Activated CD4-positive, alpha-beta T cell treated with anti-CD3 and anti-CD28 coated beads for 4 hours (primary cell): ENCODE results near the gene OR52E5.

ENCODE experiments used
- DNase-seq, 2 donors: peaks; one replicate each; pipeline ENCODE4 v3.0.0-alpha.2; 2020

OR52E5 gene

GRCh38 chr11:5892908-5893307, at the start of gene OR52E5:
TSS of gene OR52E5 (plus strand) at chr11:5893208. CDS start at chr11:5900777, 7,569 bp downstream.
- no peak for DNase-seq

DNA sequence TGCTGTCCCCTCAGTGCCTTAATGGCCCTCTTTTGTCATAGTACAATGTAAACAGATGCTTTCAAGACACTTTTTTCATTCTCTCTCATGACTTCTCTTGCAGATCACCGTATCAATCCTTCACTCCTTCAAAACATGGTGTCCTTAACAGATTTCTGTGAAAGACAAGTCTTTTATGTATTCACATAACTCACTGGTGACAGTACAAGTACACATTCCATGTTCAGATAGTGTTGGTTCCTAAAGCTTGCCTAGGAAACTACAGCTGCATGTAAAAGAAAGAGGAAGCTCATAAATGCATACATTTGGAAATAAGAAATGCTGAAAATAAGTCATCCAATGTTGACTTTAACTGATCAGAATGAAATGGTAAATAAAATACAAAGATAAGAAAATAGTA, 46.3 kb upstream of the OR52E5 start:
- DNase-seq: no peak

GRCh38 chr11:5847711-5848110, 45.3 kb upstream of the OR52E5 start:
- DNase-seq: no peak

GRCh38 chr11:5851002-5851401, 42.0 kb upstream of the OR52E5 start:
- DNase-seq: no peak

DNA sequence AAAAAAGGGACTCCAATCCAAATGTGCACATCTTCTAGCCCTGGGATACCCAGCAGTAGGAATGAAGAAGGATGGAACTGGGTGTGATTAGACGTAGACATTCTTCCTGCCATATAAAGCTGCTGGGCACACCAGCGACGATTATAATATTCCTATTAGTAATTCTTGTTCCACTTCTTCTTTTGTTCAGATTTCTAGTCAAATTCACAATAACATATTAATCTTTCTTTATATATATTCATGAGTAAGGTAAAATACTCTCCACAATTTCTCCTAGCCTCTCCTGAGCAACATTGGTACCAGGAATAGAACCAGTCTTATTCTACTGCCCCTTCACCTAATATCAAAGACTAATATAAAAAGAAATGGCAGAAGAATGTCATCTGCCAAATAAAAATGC, 35.4 kb upstream of the OR52E5 start, which contains the start of gene OR52E8:
OR52E8 (minus strand) TSS at position 101 of the 400 bp plus-strand sequence; CDS start at position 101, 0 bp downstream.
- DNase-seq: no peak

- DNase-seq: no peak
These were observed 27.2 kb upstream of the OR52E5 start for GRCh38 chr11:5865826-5866225.

DNA sequence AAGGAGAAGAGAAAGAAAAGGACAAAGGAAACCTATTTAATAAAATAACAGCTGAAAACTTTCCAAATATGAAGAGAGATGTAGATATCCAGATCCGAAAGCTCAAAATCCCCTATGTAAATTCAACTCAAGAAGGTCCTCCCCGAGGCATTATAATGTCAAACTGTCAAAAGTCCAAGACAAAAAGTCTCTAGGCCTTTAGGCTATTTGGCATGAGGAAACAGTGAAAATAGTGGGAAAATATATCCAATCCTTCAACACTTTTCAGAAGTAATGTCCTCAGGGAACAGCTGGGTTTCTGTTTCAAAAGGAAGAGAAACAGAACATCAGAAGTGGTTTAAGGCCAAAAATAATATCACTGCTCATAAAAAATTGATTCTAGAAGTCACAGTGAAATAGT, 14.4 kb upstream of the OR52E5 start:
- no peak for DNase-seq

DNA sequence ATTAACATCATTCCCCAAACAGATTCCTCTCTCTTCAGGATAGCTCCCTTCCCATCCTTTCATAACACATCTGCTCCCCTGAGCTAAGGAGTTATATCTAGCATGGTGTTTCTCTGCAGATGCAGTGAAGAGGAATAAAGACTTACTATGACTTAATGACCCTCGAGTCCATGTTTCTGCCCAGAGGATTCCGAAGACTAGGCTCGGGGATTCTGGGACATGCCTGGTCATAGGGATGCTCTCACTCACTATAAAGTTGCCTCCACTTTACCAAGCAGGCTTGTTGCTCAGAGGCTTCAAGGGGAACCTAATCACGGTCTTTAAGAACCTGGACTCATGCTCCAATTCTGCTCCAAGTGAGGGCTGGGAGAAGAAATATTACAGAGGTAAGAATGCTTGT, 12.7 kb upstream of the OR52E5 start, which contains the start of gene OR52E4:
OR52E4 (plus strand) TSS at position 301 of the 400 bp plus-strand sequence. CDS start 3,664 bp downstream, outside the sequence.
- DNase-seq: no peak

DNA sequence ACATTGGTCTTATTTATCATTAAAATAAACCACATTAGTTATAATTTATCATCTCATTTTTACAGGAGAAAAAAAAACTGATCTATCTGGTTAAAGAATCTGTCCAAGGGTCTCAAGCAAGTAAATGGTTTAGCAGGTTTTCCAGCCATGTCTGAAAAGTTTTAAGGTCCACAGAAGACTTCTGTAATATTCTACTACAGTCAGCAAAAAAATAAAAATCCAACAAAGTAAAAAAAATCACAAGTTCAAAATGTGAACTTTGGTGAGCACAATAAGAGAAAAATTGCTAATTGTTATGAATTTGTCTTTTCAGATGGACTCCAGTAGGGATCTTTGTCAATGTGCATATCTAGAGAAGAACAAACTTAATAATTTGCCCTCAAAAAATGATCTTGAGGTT, 11.3 kb upstream of the OR52E5 start:
- no peak for DNase-seq

DNA sequence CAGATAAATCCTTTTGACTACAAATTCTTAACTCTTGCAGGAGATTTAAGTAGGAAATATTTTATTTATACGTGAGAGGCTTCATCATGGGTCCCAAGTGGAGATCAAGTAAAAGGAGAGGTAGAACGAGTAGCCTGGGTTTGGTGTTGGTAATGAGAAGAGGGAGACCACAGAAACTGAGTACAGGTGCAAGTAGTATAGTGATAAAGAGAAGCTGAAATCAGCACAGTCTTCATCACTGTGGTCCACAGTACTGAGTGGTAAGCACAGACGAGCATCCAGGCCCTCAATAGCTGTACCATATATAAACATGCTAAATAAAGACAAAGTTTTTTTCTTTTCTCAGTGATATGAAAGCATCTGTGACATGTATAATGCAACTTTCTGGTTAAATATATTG, 5.8 kb upstream of the OR52E5 start:
- DNase-seq: no peak

DNA sequence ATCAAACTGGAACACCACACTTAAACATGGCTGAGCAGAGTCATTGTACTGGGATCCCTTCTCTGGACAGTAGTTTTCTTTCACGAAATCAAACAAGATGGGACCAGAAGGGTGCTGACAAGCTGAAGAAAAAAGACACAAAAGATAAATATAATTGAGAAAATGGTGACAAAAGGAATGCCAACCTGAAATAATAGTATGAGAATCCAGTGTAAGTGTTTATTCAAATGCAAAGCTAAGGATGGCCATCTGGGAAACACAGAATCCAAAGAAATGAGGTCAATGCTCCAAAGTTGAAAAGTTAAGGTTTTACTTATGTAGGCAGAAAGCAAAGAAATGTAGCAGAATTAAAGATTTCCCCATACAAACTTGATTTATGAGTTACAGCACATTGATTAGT, 5.3 kb upstream of the OR52E5 start:
- no peak for DNase-seq

DNA sequence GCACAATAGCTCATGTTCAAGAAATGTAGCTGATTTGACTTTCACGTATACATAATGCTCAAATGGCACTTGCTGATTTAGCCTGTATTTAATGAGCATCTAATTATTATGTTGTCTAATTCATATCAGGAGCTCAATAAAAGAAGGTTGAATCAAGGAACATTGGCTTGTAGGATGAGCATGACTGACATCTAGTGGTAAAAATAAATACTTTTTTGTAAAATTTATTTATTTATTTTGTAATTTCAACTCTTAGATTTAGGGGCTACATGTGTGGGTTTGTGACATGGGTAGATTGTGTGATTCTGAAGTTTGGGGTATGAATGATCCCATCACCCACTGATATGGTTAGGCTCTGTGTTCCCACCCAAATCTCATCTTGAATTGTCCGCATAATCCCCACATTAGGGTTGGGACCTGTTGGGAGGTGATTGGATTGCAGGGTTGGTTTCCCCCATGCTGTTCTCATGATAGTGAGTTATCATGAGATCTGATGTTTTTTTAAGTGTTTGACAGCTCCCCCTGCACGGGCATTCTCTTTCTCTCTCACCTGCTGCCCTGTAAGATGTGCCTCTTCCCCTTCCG, 1.7 kb upstream of the OR52E5 start:
- no peak for DNase-seq

- no peak for DNase-seq
These were observed 6.5 kb downstream of the OR52E5 start for GRCh38 chr11:5899534-5899933.

DNA sequence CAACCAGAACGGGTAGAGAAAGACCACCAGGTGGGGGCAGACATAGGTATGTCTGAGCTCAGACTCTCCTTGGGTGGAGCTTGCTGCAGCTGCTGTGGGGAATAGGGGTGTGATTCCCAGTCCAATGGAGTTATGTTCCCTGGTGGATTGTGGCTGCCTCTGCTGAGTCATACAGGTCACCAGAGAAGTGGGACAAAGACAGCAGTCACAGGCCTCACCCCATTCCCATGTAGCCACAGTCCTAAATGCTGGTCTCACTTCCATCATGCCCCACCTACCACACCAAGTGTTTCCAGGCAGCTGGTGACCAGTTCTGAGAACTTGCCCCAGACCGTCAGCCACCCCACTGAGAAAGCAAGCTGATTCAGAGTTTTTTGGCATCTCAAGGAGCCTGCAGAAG, 17.5 kb downstream of the OR52E5 start:
- no peak for DNase-seq

DNA sequence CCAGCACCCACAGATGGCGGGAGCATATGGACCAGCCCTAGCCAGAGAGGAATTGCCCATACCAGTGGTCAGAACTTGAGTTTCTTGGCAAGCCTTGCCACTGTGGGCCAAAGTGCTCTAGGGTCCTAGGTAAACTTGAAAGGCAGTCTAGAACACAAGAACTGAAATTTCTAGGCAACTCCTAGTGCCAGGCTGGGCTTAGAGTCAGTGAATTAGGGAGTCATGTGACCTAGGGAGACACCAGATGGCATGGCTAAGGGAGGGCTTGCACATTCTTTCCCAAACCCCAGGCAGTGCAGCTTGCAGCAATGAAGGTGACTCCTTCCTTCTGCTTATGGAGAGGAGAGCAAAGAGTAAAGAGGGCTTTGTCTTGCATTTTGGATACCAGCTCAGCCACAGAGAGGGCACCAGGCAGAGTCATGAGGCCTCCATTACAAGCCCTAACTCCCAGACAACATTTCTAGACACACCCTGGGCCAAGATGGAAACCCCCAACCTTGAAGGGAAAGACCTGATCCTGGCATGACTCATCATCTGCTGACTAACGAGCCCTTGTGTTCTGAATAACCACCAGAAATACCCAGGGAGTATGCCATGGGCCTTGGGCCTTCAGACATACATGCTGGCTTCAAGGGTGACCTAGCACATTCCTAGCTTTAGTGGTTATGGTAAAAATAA, 29.9 kb downstream of the OR52E5 start:
- no peak for DNase-seq

GRCh38 chr11:5923427-5923776, 30.4 kb downstream of the OR52E5 start:
- no peak for DNase-seq

- DNase-seq: no peak
These were observed 30.8 kb downstream of the OR52E5 start for GRCh38 chr11:5923794-5924193.

DNA sequence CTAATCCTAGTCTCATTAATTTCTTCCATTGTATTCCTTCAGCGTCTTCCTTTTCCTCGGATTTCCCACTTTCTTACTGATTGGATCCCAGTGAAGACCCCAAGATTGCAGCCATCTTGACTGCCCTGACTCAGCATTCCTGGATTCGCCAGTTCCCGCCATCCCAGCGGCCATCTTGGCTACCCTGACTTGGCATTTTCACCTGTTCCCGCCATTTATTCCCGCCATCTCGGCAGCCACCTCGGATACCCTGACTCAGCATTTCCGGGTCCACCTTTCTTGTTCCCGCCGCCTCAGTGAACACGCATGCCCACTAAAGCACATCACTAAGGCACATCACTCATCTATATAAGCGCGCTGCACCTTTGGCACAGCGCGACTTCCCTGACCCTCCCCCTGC, 35.3 kb downstream of the OR52E5 start:
- no peak for DNase-seq

DNA sequence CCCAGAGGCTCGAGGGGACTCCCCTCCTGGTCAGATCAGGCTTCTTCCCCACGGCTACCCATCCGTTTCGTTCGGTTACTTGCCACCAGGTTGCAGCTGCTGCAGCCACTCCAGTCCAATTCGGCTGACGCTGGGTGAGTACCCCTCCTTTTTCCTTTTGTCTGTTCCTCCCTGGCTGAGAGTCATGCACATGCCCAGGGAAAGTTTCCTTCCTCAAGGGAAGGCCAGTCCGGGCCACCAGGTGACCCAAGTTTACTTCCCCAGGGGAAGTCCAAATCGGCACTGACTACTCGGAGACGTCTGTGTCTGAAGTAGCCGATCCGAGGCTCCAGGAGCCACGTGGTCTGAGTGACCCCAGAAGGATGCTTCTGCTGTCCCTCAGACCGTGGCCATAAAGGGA, 35.8 kb downstream of the OR52E5 start:
- DNase-seq: no peak

DNA sequence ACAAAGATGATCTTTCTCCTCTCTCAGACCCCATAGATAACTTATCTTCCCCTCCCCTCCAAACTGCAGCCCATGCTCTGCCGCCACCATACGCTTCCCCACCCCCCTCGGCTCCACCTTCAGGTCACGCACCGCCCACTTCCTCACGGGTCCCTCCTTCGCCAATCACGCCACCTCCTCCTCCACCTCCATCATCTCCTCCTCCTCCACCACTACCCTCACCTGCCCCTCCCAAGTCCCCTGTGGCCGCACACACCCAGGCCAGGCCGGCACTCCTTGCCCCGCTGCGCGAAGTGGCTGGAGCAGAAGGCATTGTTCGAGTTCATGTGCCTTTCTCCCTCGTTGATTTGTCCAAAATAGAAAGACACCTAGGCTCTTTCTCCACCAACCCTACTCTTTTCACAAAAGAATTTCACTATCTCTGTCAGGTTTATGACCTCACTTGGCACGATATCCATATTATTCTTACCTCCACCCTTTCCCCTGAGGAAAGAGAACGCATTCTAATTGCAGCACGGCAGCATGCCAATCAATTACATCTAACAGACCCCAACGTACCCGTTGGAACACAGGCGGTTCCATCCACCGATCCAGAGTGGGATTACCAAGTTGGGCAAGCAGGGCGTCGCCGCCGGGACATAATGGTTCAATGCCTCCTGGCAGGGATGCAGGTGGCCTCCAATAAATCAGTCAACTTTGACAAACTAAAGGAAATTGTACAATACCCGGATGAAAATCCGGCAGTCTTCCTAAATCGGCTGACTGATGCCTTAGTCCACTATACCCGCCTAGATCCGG, 36.8 kb downstream of the OR52E5 start:
- DNase-seq: no peak

- no peak for DNase-seq
These were observed 37.6 kb downstream of the OR52E5 start for GRCh38 chr11:5930614-5931013.

DNA sequence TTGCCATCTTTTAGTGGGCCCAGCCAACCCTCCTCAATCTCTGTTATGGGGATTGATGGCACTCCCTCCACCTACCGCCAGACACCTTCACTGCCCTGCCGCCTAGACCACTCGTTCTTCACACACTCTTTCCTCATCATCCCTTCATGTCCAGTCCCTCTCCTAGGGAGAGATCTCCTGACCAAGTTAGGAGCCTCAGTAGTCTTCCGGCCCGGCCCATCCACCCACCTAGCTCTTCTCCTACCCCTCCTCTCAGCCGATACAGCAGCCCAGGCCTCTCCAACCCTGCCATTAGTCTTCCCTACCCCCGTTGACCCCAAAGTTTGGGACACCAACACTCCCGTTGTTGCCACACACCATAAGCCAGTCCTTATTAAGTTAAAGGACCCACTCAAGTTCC, 38.1 kb downstream of the OR52E5 start:
- DNase-seq: no peak

GRCh38 chr11:5932671-5933070, 39.7 kb downstream of the OR52E5 start:
- no peak for DNase-seq

GRCh38 chr11:5933116-5933515, 40.1 kb downstream of the OR52E5 start:
- DNase-seq: no peak
